HepG2 (cell line): ENCODE data around the gene LAG3. TPM values are rescaled to one million over a fixed set of nuclear protein-coding genes. Genes with fewer than 3 reads are reported as not detected.

Source experiments
- BRF2 ChIP-seq: sonication (generic); formaldehyde crosslinking; IDR thresholded peaks from 2 replicates; pipeline ENCODE4 v1.8.1; 2022; ENCODE audit warnings: mild to moderate bottlenecking, missing genetic modification reagents
- DNMT1 ChIP-seq: sonication (generic); formaldehyde crosslinking; IDR thresholded peaks from 2 replicates; pipeline ENCODE4 v1.5.1; 2020; ENCODE audit warnings: mild to moderate bottlenecking, missing genetic modification reagents
- DRAP1 ChIP-seq: IDR thresholded peaks from 2 replicates; pipeline ENCODE4 v1.6.1; 2016; ENCODE audit warnings: missing genetic modification reagents, missing compliant biosample characterization
- EHMT2 ChIP-seq: fragments of 200-600 bp; sonication (generic); IDR thresholded peaks from 2 replicates; pipeline ENCODE4 v1.7.0; 2017; ENCODE audit warnings: antibody characterized with exemption, low read depth, low read length, borderline replicate concordance
- FIP1L1 ChIP-seq: fragments of 200-400 bp; formaldehyde crosslinking; IDR thresholded peaks from 2 replicates; pipeline ENCODE4 v1.6.1; 2018; ENCODE audit warnings: low read depth, mild to moderate bottlenecking, low read length, moderate library complexity, borderline replicate concordance; ENCODE audit not compliant: insufficient read depth
- GTF3A ChIP-seq: sonication (generic); formaldehyde crosslinking; conservative IDR thresholded peaks from 2 replicates; pipeline ENCODE4 v1.4.0; 2020; ENCODE audit warnings: mild to moderate bottlenecking, missing genetic modification reagents
- IKZF1 ChIP-seq: fragments of 450-650 bp; IDR thresholded peaks from 2 replicates; pipeline ENCODE4 v1.7.1; 2016
- ISX ChIP-seq: sonication (generic); formaldehyde crosslinking; conservative IDR thresholded peaks from 2 replicates; pipeline ENCODE4 v1.5.0; 2020; ENCODE audit warnings: missing genetic modification reagents
- KAT2B ChIP-seq: fragments of 150-350 bp; IDR thresholded peaks from 2 replicates; pipeline ENCODE4 v1.6.1; 2014; ENCODE audit warnings: low read depth, low read length, borderline replicate concordance
- NAIF1 ChIP-seq: sonication (generic); formaldehyde crosslinking; IDR thresholded peaks from 2 replicates; pipeline ENCODE4 v1.5.0; 2020; ENCODE audit warnings: mild to moderate bottlenecking, missing genetic modification reagents, borderline replicate concordance
- NCOA5 ChIP-seq: sonication (generic); formaldehyde crosslinking; IDR thresholded peaks from 2 replicates; pipeline ENCODE4 v1.4.0; 2020; ENCODE audit warnings: missing genetic modification reagents
- POLR2AphosphoS2 ChIP-seq: IDR thresholded peaks from 2 replicates; pipeline ENCODE4 v1.6.1; 2011; ENCODE audit warnings: low read depth, low read length, improper control_type of control experiment
- RBM39 ChIP-seq: fragments of 200-400 bp; formaldehyde crosslinking; IDR thresholded peaks from one replicate; pipeline ENCODE4 v1.6.1; 2018; ENCODE audit warnings: antibody characterized with exemption, mild to moderate bottlenecking, low read depth, low read length; ENCODE audit not compliant: poor library complexity, severe bottlenecking
- RERE ChIP-seq: IDR thresholded peaks from 2 replicates; pipeline ENCODE4 v1.6.1; 2016; ENCODE audit warnings: low read depth, missing genetic modification reagents, missing compliant biosample characterization
- SKIL ChIP-seq: sonication (generic); formaldehyde crosslinking; IDR thresholded peaks from 2 replicates; pipeline ENCODE4 v1.8.0; 2022; ENCODE audit warnings: missing genetic modification reagents, mild to moderate bottlenecking, moderate library complexity, borderline replicate concordance
- ZNF20 ChIP-seq: sonication (generic); formaldehyde crosslinking; IDR thresholded peaks from 2 replicates; pipeline ENCODE4 v1.4.0; 2020; ENCODE audit warnings: mild to moderate bottlenecking, moderate library complexity, missing genetic modification reagents
- ZNF263 ChIP-seq: sonication (generic); formaldehyde crosslinking; IDR thresholded peaks from 2 replicates; pipeline ENCODE4 v1.4.0; 2020; ENCODE audit warnings: missing genetic modification reagents
- ZNF558 ChIP-seq: sonication (generic); formaldehyde crosslinking; IDR thresholded peaks from 2 replicates; pipeline ENCODE4 v1.9.0; 2022; ENCODE audit warnings: mild to moderate bottlenecking, missing genetic modification reagents, borderline replicate concordance
- ZNF724P ChIP-seq: sonication (generic); formaldehyde crosslinking; IDR thresholded peaks from 2 replicates; pipeline ENCODE4 v1.8.0; 2022; ENCODE audit warnings: missing genetic modification reagents, borderline replicate concordance
- ZNF850 ChIP-seq: sonication (generic); formaldehyde crosslinking; conservative IDR thresholded peaks from 2 replicates; pipeline ENCODE4 v1.9.0; 2021; ENCODE audit warnings: mild to moderate bottlenecking, missing genetic modification reagents
- polyA plus RNA-seq, 8 experiments: library from polyadenylated mRNA; depleted of rRNA in 3 of 8; stranded (reverse) in 7 of 8; unstranded in 1 of 8; fragments of >200 nt; fragmentation: Illumina TruSeq in 4 of 8; extraction: Trizol in 4 of 8; gene quantifications; 2 replicates each; pipeline versions ENCODE4 v1.2.1 to v1.2.3, GENCODE V29; 2011 to 2016; ENCODE audit warnings: low read depth in 4 of 8, missing spikeins in 1 of 8, mixed read lengths in 1 of 8; ENCODE audit not compliant: insufficient read depth in 1 of 8
- total RNA-seq, 5 experiments: library from RNA; depleted of rRNA; stranded (reverse); fragments of >200 nt; fragmentation: Illumina TruSeq; extraction: Trizol; gene quantifications; 2 replicates each; pipeline ENCODE4 v1.2.3, GENCODE V29; 2016; ENCODE audit warnings: low read depth in 1 of 5

The LAG3 gene
- total and polyA plus RNA-seq, 2 of the 13 experiments (the other 11 are each of a cell fraction or from before 2014, with no cell fraction given) = 0.11 to 0.26 TPM

GRCh38 chr12:6767353-6768319, 4.7 kb upstream of the LAG3 start (continued):
- TF ChIP-seq RERE (CRISPR knock-in tag) (no peak), NAIF1 (CRISPR knock-in tag) (no peak), ISX (CRISPR knock-in tag) (no peak), SKIL (CRISPR knock-in tag) (no peak), ZNF263 (CRISPR knock-in tag) (peak; percentile 93), KAT2B (no peak), DRAP1 (CRISPR knock-in tag) (peak; percentile 66), POLR2AphosphoS2 (no peak), NCOA5 (CRISPR knock-in tag) (no peak), ZNF850 (no peak), GTF3A (CRISPR knock-in tag) (peak; percentile 78; the same call in 1 of the 2 replicates), FIP1L1 (no peak), ZNF558 (no peak), RBM39 (peak; percentile 3), ZNF20 (no peak), DNMT1 (CRISPR knock-in tag) (no peak), EHMT2 (no peak), IKZF1 (no peak), ZNF724P (CRISPR knock-in tag) (no peak), BRF2 (CRISPR knock-in tag) (no peak)
